OCI-LY7 (cell line): ENCODE data around the gene R3HDM4.

Experiments
- CTCF ChIP-seq: fragments of 200-600 bp; sonication (generic); conservative IDR thresholded peaks from 2 replicates; pipeline ENCODE4 v1.5.1; 2014; ENCODE audit warnings: mild to moderate bottlenecking, antibody characterized with exemption, low read length, moderate library complexity, mixed read lengths
- EZH2phosphoT487 ChIP-seq: fragments of 200-600 bp; sonication (generic); IDR thresholded peaks from 2 replicates; pipeline ENCODE4 v1.6.1; 2018; ENCODE audit warnings: low read depth, borderline replicate concordance, mild to moderate bottlenecking, mixed run types, antibody characterized with exemption, low read length, moderate library complexity, mixed read lengths

GRCh38 chr19:953445-954271 is 40.6 kb upstream of the R3HDM4 start:
- TF ChIP-seq EZH2phosphoT487 (no peak), CTCF (no peak)
